Prostate gland (tissue), 2 donors: ENCODE measurements around the gene TF. TPM values are rescaled to one million over a fixed set of nuclear protein-coding genes. Genes with fewer than 3 reads are reported as not detected.

ENCODE experiments used
- DNase-seq: peaks from one replicate; pipeline ENCODE4 v3.0.0-alpha.2; 2019; ENCODE audit warnings: low spot score
- H3K27ac ChIP-seq, 2 donors: fragments of 200-600 bp; sonication (generic); 2 replicates each; pipeline ENCODE4 v1.5.1; 2017 to 2019
- H3K27me3 ChIP-seq: fragments of 200-600 bp; sonication (generic); replicated peaks from 2 replicates; pipeline ENCODE4 v1.5.1; 2019; ENCODE audit not compliant: insufficient read depth
- H3K36me3 ChIP-seq, 2 donors: fragments of 200-600 bp; sonication (generic); 1 replicate in 1 of 2; 2 replicates in 1 of 2; pipeline versions ENCODE4 v1.5.1 to v1.8.1; 2017 to 2019
- H3K4me1 ChIP-seq: fragments of 200-600 bp; sonication (generic); replicated peaks from 2 replicates; pipeline ENCODE4 v1.5.1; 2019
- H3K4me3 ChIP-seq, 2 donors: fragments of 200-600 bp; sonication (generic); 2 replicates each; pipeline ENCODE4 v1.5.1; 2017 to 2019
- H3K9me3 ChIP-seq: fragments of 200-600 bp; sonication (generic); 2 replicates; pipeline ENCODE4 v1.5.1; 2017
- CTCF ChIP-seq, 4 experiments: fragments of 200-600 bp in 2 of 4; fragments of 450-650 bp in 2 of 4; sonication (generic) in 2 of 4; IDR thresholded peaks; 1 replicate in 3 of 4; 2 replicates in 1 of 4; pipeline ENCODE4 v1.5.1; 2016 to 2019; ENCODE audit warnings: antibody characterized with exemption in 4 of 4, mild to moderate bottlenecking in 2 of 4, moderate library complexity in 2 of 4
- POLR2A ChIP-seq: fragments of 450-650 bp; IDR thresholded peaks from one replicate; pipeline ENCODE4 v1.6.1; 2016; ENCODE audit warnings: antibody characterized with exemption, mild to moderate bottlenecking
- POLR2AphosphoS5 ChIP-seq: sonication (generic); formaldehyde crosslinking; IDR thresholded peaks from one replicate; pipeline ENCODE4 v1.6.1; 2017; ENCODE audit warnings: antibody characterized with exemption
- WGBS: methylation state at CpG from one replicate; pipeline ENCODE4 v1.1.5; 2018; 5-methylcytosine and 5-hydroxymethylcytosine counted together
- intact Hi-C: fragments of 100-400 bp; cut with DNase I; formaldehyde crosslinking; loops from one replicate; pipeline ENCODE4 v1.14.2; 2022
- total RNA-seq, 2 donors: library from RNA; depleted of rRNA; stranded (reverse); fragments of >200 nt; gene quantifications; one replicate each; pipeline ENCODE4 v1.1.0, GENCODE V29; 2016

Gene TF
- total RNA-seq, 2 donors from 2014 or later = 15.1 to 57.9 TPM

- TF ChIP-seq POLR2AphosphoS5 (no peak), POLR2A (no peak), CTCF (IDR thresholded peaks at IDR 0.05) (no peak)
- Histone ChIP-seq H3K4me1 (no peaks in the 10 kb centered on the region), H3K4me3 (no peak overlapping the region), H3K9me3 (no peaks in the 10 kb centered on the region), H3K27ac (no peak overlapping the region), H3K36me3 (no peaks in the 10 kb centered on the region), H3K27me3 (no peaks in the 10 kb centered on the region)
- intact Hi-C loops = no loop called here
- no peak for DNase-seq
- 86% methylated on average over 5 of the region's 7 CpGs for whole genome bisulfite sequencing
Observed at GRCh38 chr3:133701435-133702358, 44.5 kb upstream of the TF start.

GRCh38 chr3:133703915-133704314 is 42.3 kb upstream of the TF start:
- Histone ChIP-seq H3K4me1 (no peaks in the 10 kb centered on the region), H3K4me3 (no peak overlapping the region), H3K27me3 (no peaks in the 10 kb centered on the region), H3K36me3 (no peaks in the 10 kb centered on the region), H3K27ac (no peak overlapping the region), H3K9me3 (no peaks in the 10 kb centered on the region)
- no peak for DNase-seq
- TF ChIP-seq CTCF (IDR thresholded peaks at IDR 0.05) = no peak
- no peak for TF ChIP-seq POLR2A
- no peak for TF ChIP-seq POLR2AphosphoS5
- WGBS = 70% methylated on average over 1 of the region's 1 CpG
- intact Hi-C loops = no loop called here

- intact Hi-C loops = no loop called here
- no peak for DNase-seq
Observed at GRCh38 chr3:133706033-133706432, 40.2 kb upstream of the TF start.

GRCh38 chr3:133709139-133709750 is 36.9 kb upstream of the TF start:
- no peak for DNase-seq
- H3K9me3 ChIP-seq = no peaks in the 10 kb centered on the region
- 84% methylated on average over 3 of the region's 3 CpGs for WGBS

More at GRCh38 chr3:133706033-133706432, 40.2 kb upstream of the TF start:
- no peaks in the 10 kb centered on the region for H3K27me3 ChIP-seq
- H3K9me3 ChIP-seq = no peaks in the 10 kb centered on the region
- H3K27ac ChIP-seq = no peak overlapping the region
- WGBS = 85% methylated on average over 4 of the region's 4 CpGs
- no peak overlapping the region for H3K4me3 ChIP-seq
- TF ChIP-seq CTCF (IDR thresholded peaks at IDR 0.05) = no peak
- TF ChIP-seq POLR2A = no peak
- TF ChIP-seq POLR2AphosphoS5 = no peak
- H3K4me1 ChIP-seq = no peaks in the 10 kb centered on the region
- no peaks in the 10 kb centered on the region for H3K36me3 ChIP-seq

More at GRCh38 chr3:133709139-133709750, 36.9 kb upstream of the TF start:
- TF ChIP-seq POLR2AphosphoS5 = no peak
- TF ChIP-seq POLR2A = no peak
- no peak for TF ChIP-seq CTCF (IDR thresholded peaks at IDR 0.05)
- no peaks in the 10 kb centered on the region for H3K36me3 ChIP-seq
- H3K27ac ChIP-seq = no peak overlapping the region
- no peak overlapping the region for H3K4me3 ChIP-seq
- no peaks in the 10 kb centered on the region for H3K27me3 ChIP-seq
- intact Hi-C loops = no loop called here
- no peaks in the 10 kb centered on the region for H3K4me1 ChIP-seq
